Measurements from ENCODE around the gene ATP8A2.

Gene ATP8A2

DNA sequence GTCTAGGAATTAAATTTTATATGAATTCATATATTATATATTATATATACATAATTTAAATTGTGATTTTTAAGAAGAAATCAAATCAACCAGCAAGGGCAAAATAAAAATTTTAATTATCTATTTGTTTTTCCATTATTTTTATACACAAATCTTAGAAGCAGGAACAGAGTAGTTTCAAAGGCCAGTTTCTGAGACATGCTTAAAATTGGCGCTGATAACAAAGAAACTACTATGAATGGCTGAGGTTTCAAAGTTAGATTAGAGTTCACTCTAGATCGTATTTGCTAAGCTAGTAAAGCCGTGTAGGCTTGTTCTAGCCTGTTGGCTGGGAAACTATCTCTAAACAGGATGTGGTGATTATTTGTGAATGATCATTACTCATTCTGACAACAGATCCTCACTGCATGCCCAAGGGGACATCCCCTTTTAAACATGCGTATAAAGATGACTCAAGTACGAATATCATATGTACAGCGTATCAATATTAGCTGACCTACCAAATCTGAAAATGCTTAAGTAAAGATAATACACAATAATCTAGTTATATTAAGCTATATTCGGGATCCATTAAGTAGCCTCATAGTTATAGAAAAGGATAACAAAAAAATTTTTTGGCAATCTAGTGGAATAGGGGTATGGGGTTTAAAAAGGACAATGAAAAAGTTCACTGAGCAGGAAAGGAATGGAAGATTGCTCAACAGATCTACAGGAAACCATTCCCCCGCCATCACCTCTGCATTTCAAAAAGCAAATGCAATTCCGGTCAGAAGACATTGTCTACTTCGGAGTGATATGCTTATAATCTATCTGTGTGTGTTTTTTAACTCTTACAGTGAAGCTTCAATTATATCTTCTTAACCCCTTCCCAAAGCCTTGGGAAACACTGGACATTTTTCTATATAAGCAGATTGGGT, 529.9 kb downstream of the ATP8A2 start:
- Histone ChIP-seq H3K9ac (ENCODE audit: low read depth, low read length) (no peak overlapping the region), H3K9me3 (ENCODE audit: control insufficient read depth, insufficient read depth, low read length) (peaks cover 21% of the 10 kb centered on the region)

DNA sequence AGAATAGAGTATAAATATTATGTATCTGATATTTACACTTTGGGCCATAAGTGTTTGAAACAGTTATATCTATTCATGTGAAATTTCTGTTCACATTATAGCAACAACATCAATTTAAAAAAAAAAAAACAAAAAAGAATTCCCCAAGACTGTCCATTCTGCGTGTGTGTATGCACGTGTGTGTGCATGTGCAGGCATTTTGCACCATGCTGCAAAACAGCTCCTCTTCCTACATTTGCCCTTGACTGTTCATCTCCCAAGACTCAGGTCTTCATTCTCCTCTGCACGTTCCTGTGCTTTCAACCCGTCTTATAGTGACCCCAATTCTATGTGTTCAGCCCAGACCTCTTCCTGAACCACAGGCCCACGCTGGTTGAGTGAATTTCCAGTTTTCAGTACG, 530.7 kb downstream of the ATP8A2 start:
- Histone ChIP-seq H3K36me3 (ENCODE audit: control insufficient read depth, insufficient read depth, low read length) (no peaks in the 10 kb centered on the region), H3K9ac (ENCODE audit: low read depth, low read length) (no peak overlapping the region), H3K4me1 (ENCODE audit: control insufficient read depth, insufficient read depth, low read length) (peaks cover 6% of the 10 kb centered on the region; the same call in 1 of the 2 replicates), H3K4me3 (ENCODE audit: low read depth, low read length) (no peak overlapping the region), H3K27ac (ENCODE audit: low read depth, low read length) (no peak overlapping the region), H3K9me3 (ENCODE audit: control insufficient read depth, insufficient read depth, low read length) (peaks cover 20% of the 10 kb centered on the region), H3K27me3 (ENCODE audit: control insufficient read depth, insufficient read depth, low read length) (no peaks in the 10 kb centered on the region)

More for the DNA sequence above, 529.9 kb downstream of the ATP8A2 start:
- no peak overlapping the region for H3K4me3 ChIP-seq (ENCODE audit: low read depth, low read length)
- H3K36me3 ChIP-seq (ENCODE audit: control insufficient read depth, insufficient read depth, low read length): no peaks in the 10 kb centered on the region
- no peaks in the 10 kb centered on the region for H3K27me3 ChIP-seq (ENCODE audit: control insufficient read depth, insufficient read depth, low read length)
- H3K4me1 ChIP-seq (ENCODE audit: control insufficient read depth, insufficient read depth, low read length): peaks cover 6% of the 10 kb centered on the region; the same call in 1 of the 2 replicates
- no peak overlapping the region for H3K27ac ChIP-seq (ENCODE audit: low read depth, low read length)

DNA sequence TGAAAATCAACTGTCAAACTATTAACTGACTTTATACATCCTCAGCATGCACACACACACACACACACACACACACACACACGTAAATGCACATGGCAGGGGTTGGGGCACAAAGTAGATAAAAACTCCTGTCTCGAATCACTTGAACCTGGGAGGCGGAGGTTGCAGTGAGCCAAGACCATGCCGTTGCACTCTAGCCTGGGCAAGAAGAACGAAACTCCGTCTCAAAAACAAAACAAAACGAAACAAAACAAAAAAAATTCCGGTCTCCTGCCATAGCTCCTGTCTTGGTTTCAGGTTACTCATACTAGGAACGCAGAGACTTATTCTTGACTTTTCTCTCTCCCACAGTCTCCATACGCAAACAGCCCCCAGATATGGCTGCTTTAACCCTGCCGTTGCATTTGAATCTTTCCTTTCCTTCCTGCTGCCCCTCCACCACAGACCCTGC, 531.1 kb downstream of the ATP8A2 start:
- Histone ChIP-seq H3K4me3 (ENCODE audit: low read depth, low read length) (no peak overlapping the region), H3K27ac (ENCODE audit: low read depth, low read length) (no peak overlapping the region), H3K9ac (ENCODE audit: low read depth, low read length) (no peak overlapping the region), H3K27me3 (ENCODE audit: control insufficient read depth, insufficient read depth, low read length) (no peaks in the 10 kb centered on the region), H3K4me1 (ENCODE audit: control insufficient read depth, insufficient read depth, low read length) (peaks cover 6% of the 10 kb centered on the region; the same call in 1 of the 2 replicates), H3K9me3 (ENCODE audit: control insufficient read depth, insufficient read depth, low read length) (peaks cover 17% of the 10 kb centered on the region), H3K36me3 (ENCODE audit: control insufficient read depth, insufficient read depth, low read length) (no peaks in the 10 kb centered on the region)

DNA sequence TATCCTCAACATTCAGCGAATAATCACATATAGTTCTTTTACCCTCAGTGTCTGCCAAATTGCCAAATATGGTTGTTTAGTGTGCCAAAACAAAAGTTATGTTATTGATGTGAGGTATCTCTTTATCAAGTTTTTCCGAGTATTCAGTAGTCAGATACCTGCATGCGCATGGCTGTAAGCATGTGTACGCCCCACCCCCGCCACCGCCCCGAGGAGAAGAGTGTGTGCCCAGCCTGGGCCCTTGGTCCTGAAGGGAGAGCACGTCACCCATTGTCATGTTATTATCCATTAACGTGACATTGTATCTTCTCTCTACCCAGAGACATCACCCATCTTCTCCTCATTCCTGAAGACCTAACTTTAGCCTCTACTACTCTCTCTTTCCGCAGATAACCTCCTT, 533.1 kb downstream of the ATP8A2 start:
- H3K36me3 ChIP-seq (ENCODE audit: control insufficient read depth, insufficient read depth, low read length): no peaks in the 10 kb centered on the region
- H3K4me3 ChIP-seq (ENCODE audit: low read depth, low read length): no peak overlapping the region
- H3K27ac ChIP-seq (ENCODE audit: low read depth, low read length): no peak overlapping the region
- H3K27me3 ChIP-seq (ENCODE audit: control insufficient read depth, insufficient read depth, low read length): no peaks in the 10 kb centered on the region
- no peaks in the 10 kb centered on the region for H3K9me3 ChIP-seq (ENCODE audit: control insufficient read depth, insufficient read depth, low read length)
- peaks cover 23% of the 10 kb centered on the region for H3K4me1 ChIP-seq (ENCODE audit: control insufficient read depth, insufficient read depth, low read length)
- no peak overlapping the region for H3K9ac ChIP-seq (ENCODE audit: low read depth, low read length)

DNA sequence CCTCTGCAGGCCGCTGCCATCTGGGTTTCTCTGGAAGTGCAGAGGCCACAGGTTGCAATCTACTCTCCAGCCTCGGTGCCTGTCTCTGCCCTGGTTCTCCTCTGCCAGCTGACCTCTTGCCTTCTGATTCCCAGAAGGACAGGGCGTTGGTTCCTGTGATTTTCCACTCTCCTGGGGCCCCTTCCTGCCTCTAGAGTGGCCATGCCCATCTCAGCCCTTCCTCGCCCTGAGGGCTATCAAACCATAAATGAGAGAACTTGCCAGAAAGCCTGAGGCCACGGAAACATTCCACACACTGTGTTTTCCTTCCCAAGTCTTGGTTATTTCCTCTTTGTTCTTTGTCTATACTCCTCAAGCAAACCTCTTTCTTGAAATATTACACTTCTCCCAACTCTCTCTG, 533.8 kb downstream of the ATP8A2 start:
- Histone ChIP-seq H3K9ac (ENCODE audit: low read depth, low read length) (no peak overlapping the region), H3K4me1 (ENCODE audit: control insufficient read depth, insufficient read depth, low read length) (peaks cover 31% of the 10 kb centered on the region), H3K27me3 (ENCODE audit: control insufficient read depth, insufficient read depth, low read length) (no peaks in the 10 kb centered on the region), H3K36me3 (ENCODE audit: control insufficient read depth, insufficient read depth, low read length) (no peaks in the 10 kb centered on the region), H3K9me3 (ENCODE audit: control insufficient read depth, insufficient read depth, low read length) (no peaks in the 10 kb centered on the region), H3K27ac (ENCODE audit: low read depth, low read length) (no peak overlapping the region), H3K4me3 (ENCODE audit: low read depth, low read length) (no peak overlapping the region)

DNA sequence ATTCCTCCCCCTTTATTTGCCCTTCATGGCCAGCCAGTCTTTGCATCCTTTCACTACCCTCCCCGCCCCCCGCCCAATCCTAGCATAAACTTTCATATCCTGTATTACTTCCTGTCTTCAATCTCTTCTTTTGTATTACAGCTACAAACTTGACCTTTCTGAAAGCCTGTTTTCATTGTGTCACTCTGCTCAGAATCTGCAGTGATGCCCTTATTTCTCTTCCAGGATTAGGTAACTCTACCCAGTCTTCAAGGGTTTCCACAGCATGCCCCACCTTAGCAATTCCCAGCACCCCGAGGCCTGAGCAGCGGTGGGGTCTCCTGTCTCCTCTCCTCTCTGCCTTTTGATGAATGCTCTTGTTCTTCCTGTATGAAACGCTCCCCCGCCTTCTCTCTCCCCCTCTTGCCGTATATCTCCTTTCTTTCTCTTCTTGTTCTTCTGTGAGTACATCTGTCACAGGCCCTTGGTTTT, 534.5 kb downstream of the ATP8A2 start:
- Histone ChIP-seq H3K4me1 (ENCODE audit: control insufficient read depth, insufficient read depth, low read length) (peaks cover 36% of the 10 kb centered on the region), H3K9ac (ENCODE audit: low read depth, low read length) (no peak overlapping the region), H3K36me3 (ENCODE audit: control insufficient read depth, insufficient read depth, low read length) (no peaks in the 10 kb centered on the region), H3K4me3 (ENCODE audit: low read depth, low read length) (no peak overlapping the region), H3K27ac (ENCODE audit: low read depth, low read length) (no peak overlapping the region), H3K27me3 (ENCODE audit: control insufficient read depth, insufficient read depth, low read length) (no peaks in the 10 kb centered on the region), H3K9me3 (ENCODE audit: control insufficient read depth, insufficient read depth, low read length) (no peaks in the 10 kb centered on the region)

DNA sequence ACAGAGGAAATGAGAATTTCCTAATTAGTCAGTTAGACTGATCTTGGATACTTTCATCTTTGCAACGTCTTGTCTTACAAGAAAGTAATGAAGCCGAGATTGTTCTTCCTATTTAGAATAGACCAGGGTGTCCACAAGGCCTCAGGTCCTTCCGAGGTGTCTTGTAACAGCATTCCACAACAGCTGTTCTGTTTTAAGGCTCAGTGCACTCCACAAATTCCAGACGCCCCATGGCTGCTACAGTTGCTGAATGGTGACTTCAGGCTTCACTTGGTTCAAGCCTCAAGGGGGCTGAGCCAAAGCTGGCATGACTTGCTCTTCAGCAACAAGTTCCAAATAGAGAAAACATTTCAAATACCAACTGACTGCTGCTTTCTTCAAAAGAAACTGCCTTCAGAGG, 536.6 kb downstream of the ATP8A2 start:
- H3K9me3 ChIP-seq (ENCODE audit: control insufficient read depth, insufficient read depth, low read length): no peaks in the 10 kb centered on the region
- no peaks in the 10 kb centered on the region for H3K36me3 ChIP-seq (ENCODE audit: control insufficient read depth, insufficient read depth, low read length)
- H3K27ac ChIP-seq (ENCODE audit: low read depth, low read length): no peak overlapping the region
- H3K27me3 ChIP-seq (ENCODE audit: control insufficient read depth, insufficient read depth, low read length): no peaks in the 10 kb centered on the region
- no peak overlapping the region for H3K4me3 ChIP-seq (ENCODE audit: low read depth, low read length)
- H3K9ac ChIP-seq (ENCODE audit: low read depth, low read length): no peak overlapping the region
- H3K4me1 ChIP-seq (ENCODE audit: control insufficient read depth, insufficient read depth, low read length): peaks cover 52% of the 10 kb centered on the region

DNA sequence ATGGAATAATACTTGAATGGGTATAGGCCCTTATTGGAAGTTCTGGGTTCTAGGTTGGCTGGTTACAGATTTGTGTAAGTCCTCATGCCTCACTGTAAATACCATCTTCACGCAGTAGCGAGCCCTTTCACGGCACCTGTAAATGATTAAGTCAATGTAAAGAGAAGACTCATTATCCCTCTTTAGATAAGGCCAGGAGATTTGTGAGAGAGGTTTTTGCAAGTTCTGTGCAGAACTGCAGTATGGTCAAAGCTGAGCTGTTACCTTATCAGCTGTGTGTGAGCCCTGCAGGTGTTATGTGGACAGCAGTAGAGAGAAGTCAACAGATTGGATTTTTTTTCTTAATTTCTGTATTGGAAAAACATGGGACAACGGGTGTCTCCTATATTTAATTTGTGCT, 538.5 kb downstream of the ATP8A2 start:
- H3K4me3 ChIP-seq (ENCODE audit: low read depth, low read length): peak overlapping the region; percentile 28; the same call in 1 of the 2 replicates
- peaks cover 52% of the 10 kb centered on the region for H3K4me1 ChIP-seq (ENCODE audit: control insufficient read depth, insufficient read depth, low read length)
- H3K9me3 ChIP-seq (ENCODE audit: control insufficient read depth, insufficient read depth, low read length): no peaks in the 10 kb centered on the region
- no peaks in the 10 kb centered on the region for H3K36me3 ChIP-seq (ENCODE audit: control insufficient read depth, insufficient read depth, low read length)
- H3K27me3 ChIP-seq (ENCODE audit: control insufficient read depth, insufficient read depth, low read length): 0 out of 2 replicates have a peak, but pooled peaks cover 4% of the 10 kb centered on the region
- H3K27ac ChIP-seq (ENCODE audit: low read depth, low read length): peak overlapping the region; percentile 72
- H3K9ac ChIP-seq (ENCODE audit: low read depth, low read length): 0 out of 2 replicates have a peak overlapping the region, but pooled peaks have one; percentile 31

DNA sequence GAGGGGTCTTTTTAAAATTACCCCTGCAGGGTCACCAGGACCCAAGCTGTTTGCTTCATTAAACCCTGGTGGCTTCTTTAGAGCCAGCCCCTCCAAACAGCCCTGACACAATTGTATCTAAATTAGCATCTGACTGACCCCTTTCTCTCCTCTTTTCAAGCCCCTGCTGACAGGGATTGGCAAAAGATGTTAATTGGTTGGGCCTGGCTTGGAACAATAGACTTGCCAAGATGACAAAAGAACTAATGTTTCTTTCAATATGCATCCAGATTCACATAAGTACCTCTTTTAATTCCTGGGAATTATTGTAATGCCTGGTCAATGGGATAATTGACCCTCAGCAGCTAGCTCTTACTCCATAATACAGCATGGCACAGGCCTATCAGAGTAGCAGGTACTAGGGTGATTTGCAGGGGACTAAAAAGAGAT, 539.2 kb downstream of the ATP8A2 start:
- peak overlapping the region; percentile 36; the same call in 1 of the 2 replicates for H3K9ac ChIP-seq (ENCODE audit: low read depth, low read length)

DNA sequence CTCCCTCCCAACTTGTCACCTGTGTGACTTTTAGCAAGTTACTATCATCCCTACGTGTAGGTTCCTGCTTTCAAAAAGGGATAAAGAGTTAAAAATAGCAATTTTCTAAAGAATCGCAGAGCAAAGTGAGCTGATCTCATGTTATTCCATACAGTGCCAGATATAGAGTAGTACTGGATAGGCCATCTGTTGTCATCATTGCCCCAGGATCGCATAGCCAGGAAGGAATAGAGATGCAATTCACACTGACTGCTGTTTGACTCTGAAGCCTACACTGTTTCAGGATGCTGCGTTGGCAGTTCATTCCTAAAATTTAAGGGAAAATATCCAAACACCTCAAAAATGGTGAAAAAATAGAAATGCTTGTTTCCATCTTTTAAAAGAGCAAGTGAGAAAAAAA, 541.2 kb downstream of the ATP8A2 start:
- Histone ChIP-seq H3K4me1 (ENCODE audit: control insufficient read depth, insufficient read depth, low read length) (peaks cover 52% of the 10 kb centered on the region), H3K9ac (ENCODE audit: low read depth, low read length) (no peak overlapping the region), H3K9me3 (ENCODE audit: control insufficient read depth, insufficient read depth, low read length) (no peaks in the 10 kb centered on the region), H3K36me3 (ENCODE audit: control insufficient read depth, insufficient read depth, low read length) (no peaks in the 10 kb centered on the region), H3K27me3 (ENCODE audit: control insufficient read depth, insufficient read depth, low read length) (0 out of 2 replicates have a peak, but pooled peaks cover 4% of the 10 kb centered on the region), H3K4me3 (ENCODE audit: low read depth, low read length) (no peak overlapping the region), H3K27ac (ENCODE audit: low read depth, low read length) (no peak overlapping the region)

More for the DNA sequence above, 539.2 kb downstream of the ATP8A2 start:
- Histone ChIP-seq H3K27me3 (ENCODE audit: control insufficient read depth, insufficient read depth, low read length) (0 out of 2 replicates have a peak, but pooled peaks cover 4% of the 10 kb centered on the region), H3K27ac (ENCODE audit: low read depth, low read length) (peak overlapping the region; percentile 93), H3K9me3 (ENCODE audit: control insufficient read depth, insufficient read depth, low read length) (no peaks in the 10 kb centered on the region), H3K36me3 (ENCODE audit: control insufficient read depth, insufficient read depth, low read length) (no peaks in the 10 kb centered on the region), H3K4me1 (ENCODE audit: control insufficient read depth, insufficient read depth, low read length) (peaks cover 55% of the 10 kb centered on the region), H3K4me3 (ENCODE audit: low read depth, low read length) (no peak overlapping the region)
